H1 (cell line): ENCODE data around the gene CLBA1. TPM values are rescaled to one million over a fixed set of nuclear protein-coding genes. Genes with fewer than 3 reads are reported as not detected.

Experiments
- CTCF ChIA-PET: fragments of 300-600 bp; sonication (Branson Sonifier 250); formaldehyde crosslinking; loops from one replicate; lab custom pipeline; 2021; ENCODE audit not compliant: partially characterized antibody; lab: Charles Lee
- POLR2A ChIA-PET: fragments of 300-600 bp; sonication (Branson Sonifier 250); formaldehyde crosslinking; loops from one replicate; lab custom pipeline; 2021; ENCODE audit warnings: inconsistent platforms; ENCODE audit not compliant: partially characterized antibody; lab: Charles Lee
- DNase-seq, 2 experiments: peaks; one replicate each; pipeline versions ENCODE4 v3.0.0 to v3.0.0-alpha.2; 2010 to 2022; ENCODE audit warnings: low spot score in 2 of 2, low read depth in 1 of 2, mixed read lengths in 1 of 2
- FAIRE-seq: peaks from 2 replicates; lab custom pipeline; 2011; peaks lifted over from hg19 to GRCh38; lab: Jason Lieb, UNC
- H2AFZ ChIP-seq: 2 replicates; pipeline ENCODE4 v1.8.1; 2012; ENCODE audit warnings: low read length, inconsistent platforms
- H2AK5ac ChIP-seq: 2 replicates; pipeline ENCODE4 v1.6.1; 2013; ENCODE audit warnings: low read depth, low read length
- H2BK120ac ChIP-seq: replicated peaks from 2 replicates; pipeline ENCODE3; 2013; ENCODE audit warnings: low read depth, low read length, inconsistent platforms
- H2BK12ac ChIP-seq: 2 replicates; pipeline ENCODE4 v1.6.1; 2013; ENCODE audit warnings: low read depth, low read length
- H2BK15ac ChIP-seq: 2 replicates; pipeline ENCODE4 v1.6.1; 2013; ENCODE audit warnings: low read length
- H2BK20ac ChIP-seq: 2 replicates; pipeline ENCODE4 v1.6.1; 2013; ENCODE audit warnings: low read length
- H2BK5ac ChIP-seq: 2 replicates; pipeline ENCODE4 v1.6.1; 2013; ENCODE audit warnings: low read depth, low read length
- H3K14ac ChIP-seq: 2 replicates; pipeline ENCODE4 v1.6.1; 2013; ENCODE audit warnings: inconsistent platforms; ENCODE audit not compliant: insufficient read length
- H3K18ac ChIP-seq: 2 replicates; pipeline ENCODE4 v1.6.1; 2013; ENCODE audit warnings: low read length; ENCODE audit errors: extremely low read depth
- H3K23ac ChIP-seq: 2 replicates; pipeline ENCODE4 v1.6.1; 2013; ENCODE audit warnings: inconsistent platforms; ENCODE audit not compliant: insufficient read length
- H3K23me2 ChIP-seq: 2 replicates; pipeline ENCODE4 v1.6.1; 2013; ENCODE audit warnings: low read depth, low read length
- H3K27ac ChIP-seq: 2 replicates; pipeline ENCODE4 v1.6.1; 2011; ENCODE audit warnings: low read depth, low read length, inconsistent platforms
- H3K27me3 ChIP-seq, 4 experiments: replicated peaks in 1 of 4; 1 replicate in 1 of 4; 2 replicates in 3 of 4; pipeline versions ENCODE4 v1.6.1 to v1.8.1; 2011 to 2013; ENCODE audit warnings: low read length in 3 of 4, mild to moderate bottlenecking in 3 of 4, inconsistent platforms in 2 of 4, mixed read lengths in 2 of 4, moderate library complexity in 1 of 4; ENCODE audit not compliant: control insufficient read depth in 3 of 4, insufficient read depth in 3 of 4; ENCODE audit errors: extremely low read depth in 1 of 4
- H3K36me3 ChIP-seq, 4 experiments: 2 replicates each; pipeline versions ENCODE4 v1.6.1 to v1.8.1; 2011 to 2013; ENCODE audit warnings: mild to moderate bottlenecking in 4 of 4, low read length in 3 of 4, moderate library complexity in 2 of 4, control low read depth in 1 of 4, inconsistent platforms in 1 of 4; ENCODE audit not compliant: insufficient read depth in 4 of 4, control insufficient read depth in 2 of 4
- H3K4ac ChIP-seq: replicated peaks from 2 replicates; pipeline ENCODE3; 2013; ENCODE audit warnings: low read length, low read depth, mixed read lengths, inconsistent platforms; ENCODE audit not compliant: insufficient read length
- H3K4me1 ChIP-seq, 4 experiments: replicated peaks in 1 of 4; 1 replicate in 1 of 4; 2 replicates in 3 of 4; pipeline versions ENCODE4 v1.6.1 to v1.8.1; 2011 to 2013; ENCODE audit warnings: low read length in 3 of 4, inconsistent platforms in 2 of 4, mixed read lengths in 1 of 4; ENCODE audit not compliant: insufficient read depth in 4 of 4, control insufficient read depth in 3 of 4
- H3K4me2 ChIP-seq, 2 experiments: 2 replicates each; pipeline versions ENCODE4 v1.6.1 to v1.8.1; 2011 to 2013; ENCODE audit warnings: low read depth in 2 of 2, low read length in 2 of 2, control low read depth in 1 of 2, inconsistent platforms in 1 of 2, mild to moderate bottlenecking in 1 of 2; ENCODE audit not compliant: insufficient read depth in 1 of 2
- H3K4me3 ChIP-seq, 4 experiments: fragments of 200-600, 300-600 bp in 1 of 4; sonication (generic), shearing (Covaris generic), sonication (Bioruptor Twin) in 1 of 4; 2 replicates each; pipeline versions ENCODE4 v1.5.1 to v1.8.1; 2011 to 2016; ENCODE audit warnings: low read length in 4 of 4, low read depth in 3 of 4, control low read depth in 2 of 4, inconsistent platforms in 2 of 4, mild to moderate bottlenecking in 2 of 4, mixed read lengths in 1 of 4, moderate library complexity in 1 of 4; ENCODE audit not compliant: insufficient read depth in 2 of 4; ENCODE audit errors: extremely low read depth in 1 of 4
- H3K56ac ChIP-seq: replicated peaks from 2 replicates; pipeline ENCODE3; 2013; ENCODE audit warnings: low read depth, mild to moderate bottlenecking, mixed read lengths, low read length, inconsistent platforms; ENCODE audit not compliant: insufficient read length
- H3K79me1 ChIP-seq: 2 replicates; pipeline ENCODE4 v1.6.1; 2013; ENCODE audit warnings: low read depth, low read length, control low read depth
- H3K79me2 ChIP-seq, 2 experiments: 2 replicates each; pipeline versions ENCODE4 v1.6.1 to v1.8.1; 2012 to 2013; ENCODE audit warnings: low read length in 2 of 2, mild to moderate bottlenecking in 2 of 2, inconsistent platforms in 1 of 2; ENCODE audit not compliant: insufficient read depth in 2 of 2, control insufficient read depth in 1 of 2
- H3K9ac ChIP-seq, 4 experiments: replicated peaks in 1 of 4; 1 replicate in 1 of 4; 2 replicates in 3 of 4; pipeline versions ENCODE4 v1.6.1 to v1.8.1; 2011 to 2013; ENCODE audit warnings: low read depth in 3 of 4, low read length in 3 of 4, control low read depth in 2 of 4, mild to moderate bottlenecking in 2 of 4, moderate library complexity in 2 of 4, inconsistent platforms in 1 of 4; ENCODE audit errors: extremely low read depth in 1 of 4
- H3K9me3 ChIP-seq, 2 experiments: 2 replicates each; pipeline versions ENCODE4 v1.6.1 to v1.8.1; 2012 to 2013; ENCODE audit warnings: mild to moderate bottlenecking in 2 of 2, moderate library complexity in 2 of 2, control low read depth in 1 of 2, inconsistent platforms in 1 of 2, low read depth in 1 of 2, low read length in 1 of 2, mixed read lengths in 1 of 2; ENCODE audit not compliant: insufficient read depth in 2 of 2
- H4K20me1 ChIP-seq, 2 experiments: replicated peaks in 1 of 2; 2 replicates each; pipeline versions ENCODE3 to v1.8.1; 2011 to 2013; ENCODE audit warnings: inconsistent platforms in 2 of 2, low read length in 2 of 2, mild to moderate bottlenecking in 1 of 2; ENCODE audit not compliant: insufficient read depth in 2 of 2, control insufficient read depth in 1 of 2
- H4K5ac ChIP-seq: 2 replicates; pipeline ENCODE4 v1.6.1; 2013; ENCODE audit warnings: low read length, low read depth, mixed read lengths, inconsistent platforms; ENCODE audit not compliant: insufficient read length
- H4K8ac ChIP-seq: 2 replicates; pipeline ENCODE4 v1.8.0; 2013; ENCODE audit warnings: mild to moderate bottlenecking, moderate library complexity, low read length, inconsistent platforms; ENCODE audit not compliant: insufficient read depth; ENCODE audit errors: extremely low read depth
- H4K91ac ChIP-seq: replicated peaks from 2 replicates; pipeline ENCODE3; 2013; ENCODE audit warnings: low read length, mixed read lengths, inconsistent platforms; ENCODE audit not compliant: insufficient read length
- BCL11A ChIP-seq, 2 experiments: IDR thresholded peaks; one replicate each; pipeline ENCODE4 v1.6.1; 2011; ENCODE audit warnings: low read depth in 2 of 2, low read length in 2 of 2, mild to moderate bottlenecking in 2 of 2
- BRCA1 ChIP-seq: IDR thresholded peaks from 2 replicates; pipeline ENCODE4 v1.6.1; 2012; ENCODE audit warnings: low read depth, low read length, improper control_type of control experiment
- CHD1 ChIP-seq: IDR thresholded peaks from 2 replicates; pipeline ENCODE4 v1.6.1; 2012; ENCODE audit warnings: low read depth, low read length, improper control_type of control experiment
- EGR1 ChIP-seq: IDR thresholded peaks from 2 replicates; pipeline ENCODE4 v1.6.1; 2011; ENCODE audit warnings: low read depth, low read length, borderline replicate concordance
- NRF1 ChIP-seq: IDR thresholded peaks from 2 replicates; pipeline ENCODE4 v1.6.1; 2011; ENCODE audit warnings: mild to moderate bottlenecking, low read depth, low read length, improper control_type of control experiment
- POLR2A ChIP-seq, 2 experiments: IDR thresholded peaks; 1 replicate in 1 of 2; 2 replicates in 1 of 2; pipeline ENCODE4 v1.6.1; 2011; ENCODE audit warnings: low read depth in 2 of 2, low read length in 2 of 2, mild to moderate bottlenecking in 2 of 2; ENCODE audit errors: control extremely low read depth in 1 of 2
- RFX5 ChIP-seq: IDR thresholded peaks from 2 replicates; pipeline ENCODE4 v1.6.1; 2011; ENCODE audit warnings: low read depth, low read length, improper control_type of control experiment, borderline replicate concordance
- SIRT6 ChIP-seq: IDR thresholded peaks from one replicate; pipeline ENCODE4 v1.7.1; 2012; ENCODE audit warnings: low read length, inconsistent platforms
- SIX5 ChIP-seq: IDR thresholded peaks from 2 replicates; pipeline ENCODE4 v1.6.1; 2011; ENCODE audit warnings: mild to moderate bottlenecking, low read depth, low read length
- SP1 ChIP-seq: IDR thresholded peaks from 2 replicates; pipeline ENCODE4 v1.6.1; 2011; ENCODE audit warnings: low read depth, low read length
- SUZ12 ChIP-seq: fragments of 200-600 bp; sonication (generic); IDR thresholded peaks from 2 replicates; pipeline ENCODE4 v1.6.1; 2012; ENCODE audit warnings: mild to moderate bottlenecking, inconsistent platforms, low read length, moderate library complexity, mixed read lengths
- TAF1 ChIP-seq: IDR thresholded peaks from 2 replicates; pipeline ENCODE4 v1.6.1; 2011; ENCODE audit warnings: mild to moderate bottlenecking, low read depth, low read length
- USF2 ChIP-seq: IDR thresholded peaks from 2 replicates; pipeline ENCODE4 v1.6.1; 2011; ENCODE audit warnings: low read length, improper control_type of control experiment
- ZNF274 ChIP-seq: IDR thresholded peaks from 2 replicates; pipeline ENCODE4 v1.7.0; 2012; ENCODE audit warnings: low read length, borderline replicate concordance; ENCODE audit errors: extremely low read depth
- WGBS, 2 experiments: shearing (Covaris generic) in 1 of 2; methylation state at CpG; one replicate each; pipeline versions ENCODE4 v1.1.6 to v1.1.7; 2013 to 2015; ENCODE audit warnings: low lambda C conversion rate in 2 of 2, mixed read lengths in 2 of 2, inconsistent platforms in 1 of 2, low coverage in 1 of 2, missing lambda C conversion rate in 1 of 2; ENCODE audit not compliant: insufficient replicate concordance in 2 of 2, insufficient coverage in 1 of 2, insufficient read length in 1 of 2; ENCODE audit errors: extremely low coverage in 1 of 2, missing lambda C conversion rate in 1 of 2; 5-methylcytosine and 5-hydroxymethylcytosine counted together
- polyA plus RNA-seq, 7 experiments: library from polyadenylated mRNA; depleted of rRNA in 3 of 7; stranded (reverse) in 5 of 7; unstranded in 2 of 7; fragments of >200 nt in 5 of 7; fragments of 200-250 nt in 2 of 7; gene quantifications; 1 replicate in 5 of 7; 2 replicates in 1 of 7; 4 replicates in 1 of 7; pipeline versions ENCODE4 v1.2.1 to v1.2.3, GENCODE V29; 2011 to 2013; ENCODE audit warnings: missing spikeins in 2 of 7, mixed read lengths in 2 of 7
- total RNA-seq: library from RNA; stranded (reverse); fragmentation: NEBNext Ultra II Directional; extraction: Animal tissue kit (Norgen Biotek cat#: 25700); gene quantifications from 2 replicates; pipeline ENCODE4 v1.2.1, GENCODE V29; 2021

CLBA1 gene
- total and polyA plus RNA-seq, 2 of the 8 experiments (the other 6 are each of a cell fraction or from before 2014, with no cell fraction given): 1.6 to 2.4 TPM

- FAIRE-seq (no peak), DNase-seq (no peak)
- Histone ChIP-seq H2BK5ac (peak overlapping the region; percentile 54; the same call in 1 of the 2 replicates), H3K4me2 (no peak overlapping the region), H3K36me3 (no peaks in the 10 kb centered on the region; a peak in 1 of 8 replicates), H4K20me1 (peaks cover 3 to 8% of the 10 kb centered on the region in 2 experiments), H3K4me1 (peaks cover 0 to 13% (median 7%) of the 10 kb centered on the region in 4 experiments; a peak in 5 of 7 replicates), H3K4me3 (no peak overlapping the region), H2AFZ (no peak overlapping the region), H2BK12ac (0 out of 2 replicates have a peak overlapping the region, but pooled peaks have one; percentile 80), H3K4ac (no peak overlapping the region), H3K56ac (no peak overlapping the region), H3K14ac (no peak overlapping the region), H3K9me3 (peaks cover 0 to 3% of the 10 kb centered on the region in 2 experiments; a peak in 1 of 4 replicates), H4K5ac (no peak overlapping the region), H3K27ac (no peak overlapping the region), H3K79me1 (no peaks in the 10 kb centered on the region), H4K91ac (peak overlapping the region; percentile 80), H3K18ac (no peak overlapping the region), H2AK5ac (no peak overlapping the region), H2BK120ac (no peak overlapping the region), H4K8ac (no peak overlapping the region), H2BK20ac (0 out of 2 replicates have a peak overlapping the region, but pooled peaks have one; percentile 10), H3K9ac (no peak overlapping the region), H3K79me2 (no peaks in the 10 kb centered on the region), H3K23ac (no peak overlapping the region), H3K27me3 (peaks cover 4 to 20% (median 15%) of the 10 kb centered on the region in 4 experiments), H3K23me2 (peaks cover 9% of the 10 kb centered on the region; the same call in 1 of the 2 replicates), H2BK15ac (no peak overlapping the region; the same call in 1 of the 2 replicates)
- ChIA-PET POLR2A (interaction anchor here (1.3 kb wide), 1 partner anchor 114 kb away, joined by 5 read pairs; no protein-coding TSS in a partner anchor), CTCF (interaction anchor here (1.3 to 2.6 kb wide), 3 partner anchors 8 to 62 kb away, joined by 5 to 17 read pairs (median 16); no protein-coding TSS in a partner anchor)
- TF ChIP-seq CHD1: no peak
- TF ChIP-seq SIRT6: no peak
- no peak for TF ChIP-seq BRCA1
- TF ChIP-seq EGR1: no peak
- TF ChIP-seq TAF1: no peak
- no peak for TF ChIP-seq SP1
- no peak for TF ChIP-seq SUZ12
- no peak for TF ChIP-seq SIX5
- TF ChIP-seq ZNF274: no peak
- TF ChIP-seq USF2: no peak
- no peak for TF ChIP-seq NRF1
- TF ChIP-seq BCL11A (IDR thresholded peaks at IDR 0.05; ENCODE audit: low read depth in 2 of 2, low read length in 2 of 2): no peak
- TF ChIP-seq RFX5: no peak
- TF ChIP-seq POLR2A (IDR thresholded peaks at IDR 0.05; ENCODE audit: control extremely low read depth in 1 of 2, low read depth in 2 of 2, low read length in 2 of 2): no peak
- 85% methylated on average over 12 of the region's 12 CpGs; no CpG with 5 or more reads in 1 of the 2 experiments for WGBS, 2 experiments
These were observed 2.3 kb upstream of the CLBA1 start for GRCh38 chr14:104983231-104983721.
